H9 (cell line): ENCODE results near the gene ANAPC13. TPM values are rescaled to one million over a fixed set of nuclear protein-coding genes. Genes with fewer than 3 reads are reported as not detected.

Experiments used
- DNase-seq: peaks from one replicate; pipeline ENCODE4 v3.0.0-alpha.2; 2017
- H2AFZ ChIP-seq: one replicate; pipeline ENCODE4 v1.6.1; 2013; ENCODE audit warnings: mild to moderate bottlenecking, low read length, control low read depth, moderate library complexity
- H2AK5ac ChIP-seq: 2 replicates; pipeline ENCODE4 v1.6.1; 2013; ENCODE audit warnings: low read length, control low read depth, mixed read lengths; ENCODE audit not compliant: insufficient read length
- H2BK120ac ChIP-seq: one replicate; pipeline ENCODE4 v1.6.1; 2013; ENCODE audit warnings: low read depth, mild to moderate bottlenecking, low read length, control low read depth, inconsistent platforms; ENCODE audit not compliant: poor library complexity, severe bottlenecking
- H2BK12ac ChIP-seq: 2 replicates; pipeline ENCODE4 v1.6.1; 2013; ENCODE audit warnings: low read length, control low read depth, mixed read lengths, low read depth; ENCODE audit not compliant: insufficient read length
- H2BK15ac ChIP-seq: 2 replicates; pipeline ENCODE4 v1.6.1; 2013; ENCODE audit warnings: low read depth, low read length, control low read depth
- H2BK20ac ChIP-seq: one replicate; pipeline ENCODE4 v1.6.1; 2013; ENCODE audit warnings: low read depth, mild to moderate bottlenecking, low read length, control low read depth, inconsistent platforms; ENCODE audit not compliant: poor library complexity, severe bottlenecking
- H2BK5ac ChIP-seq: 2 replicates; pipeline ENCODE4 v1.6.1; 2013; ENCODE audit warnings: low read length, control low read depth, mixed read lengths; ENCODE audit not compliant: insufficient read length
- H3K14ac ChIP-seq: 2 replicates; pipeline ENCODE4 v1.6.1; 2013; ENCODE audit warnings: low read length, control low read depth; ENCODE audit not compliant: insufficient read depth
- H3K18ac ChIP-seq: 2 replicates; pipeline ENCODE4 v1.6.1; 2013; ENCODE audit warnings: low read depth, mild to moderate bottlenecking, mixed read lengths, low read length, control low read depth; ENCODE audit not compliant: insufficient read length
- H3K23ac ChIP-seq: 2 replicates; pipeline ENCODE4 v1.6.1; 2013; ENCODE audit warnings: low read length, control low read depth, mixed read lengths, low read depth; ENCODE audit not compliant: insufficient read length
- H3K23me2 ChIP-seq: 2 replicates; pipeline ENCODE4 v1.6.1; 2013; ENCODE audit warnings: low read depth, mild to moderate bottlenecking, mixed read lengths, low read length, control low read depth; ENCODE audit not compliant: insufficient read length, poor library complexity, severe bottlenecking
- H3K27ac ChIP-seq: 2 replicates; pipeline ENCODE4 v1.5.1; 2013; ENCODE audit warnings: low read length, control low read depth, mixed read lengths, low read depth; ENCODE audit not compliant: insufficient read length
- H3K27me3 ChIP-seq: 2 replicates; pipeline ENCODE4 v1.6.1; 2013; ENCODE audit warnings: low read length, control low read depth, inconsistent platforms; ENCODE audit not compliant: insufficient read depth
- H3K4ac ChIP-seq: 2 replicates; pipeline ENCODE4 v1.6.1; 2013; ENCODE audit warnings: low read depth, mild to moderate bottlenecking, control low read depth, inconsistent platforms, low read length, moderate library complexity
- H3K4me1 ChIP-seq: 2 replicates; pipeline ENCODE4 v1.6.1; 2013; ENCODE audit warnings: low read length, control low read depth, inconsistent platforms; ENCODE audit not compliant: insufficient read depth
- H3K4me2 ChIP-seq: 2 replicates; pipeline ENCODE4 v1.6.1; 2013; ENCODE audit warnings: low read length, control low read depth, mixed read lengths; ENCODE audit not compliant: insufficient read length, insufficient read depth
- H3K56ac ChIP-seq: 2 replicates; pipeline ENCODE4 v1.6.1; 2013; ENCODE audit warnings: low read depth, mild to moderate bottlenecking, mixed read lengths, low read length, control low read depth; ENCODE audit not compliant: insufficient read length
- H3K79me1 ChIP-seq: 2 replicates; pipeline ENCODE4 v1.6.1; 2013; ENCODE audit warnings: low read depth, mild to moderate bottlenecking, moderate library complexity, low read length, control low read depth, inconsistent platforms; ENCODE audit not compliant: insufficient read depth, poor library complexity, severe bottlenecking
- H3K79me2 ChIP-seq: 2 replicates; pipeline ENCODE4 v1.6.1; 2013; ENCODE audit warnings: low read length, control low read depth, inconsistent platforms; ENCODE audit not compliant: insufficient read depth
- H3K9ac ChIP-seq: 2 replicates; pipeline ENCODE4 v1.6.1; 2013; ENCODE audit warnings: low read length, control low read depth, mixed read lengths; ENCODE audit not compliant: insufficient read length; ENCODE audit errors: extremely low read depth
- H3K9me3 ChIP-seq: one replicate; pipeline ENCODE4 v1.6.1; 2013; ENCODE audit warnings: low read depth, low read length, inconsistent platforms; ENCODE audit not compliant: control insufficient read depth
- H3T11ph ChIP-seq: one replicate; pipeline ENCODE4 v1.6.1; 2013; ENCODE audit warnings: mild to moderate bottlenecking, low read length, control low read depth, inconsistent platforms
- H4K20me1 ChIP-seq: one replicate; pipeline ENCODE4 v1.6.1; 2013; ENCODE audit not compliant: control insufficient read depth, insufficient read length, insufficient read depth
- H4K5ac ChIP-seq: 2 replicates; pipeline ENCODE4 v1.6.1; 2013; ENCODE audit warnings: low read depth, mild to moderate bottlenecking, mixed read lengths, low read length, control low read depth; ENCODE audit not compliant: insufficient read length
- H4K8ac ChIP-seq: replicated peaks from 2 replicates; pipeline ENCODE4 v1.6.1; 2013; ENCODE audit warnings: low read length, control low read depth, mixed read lengths, low read depth; ENCODE audit not compliant: insufficient read length
- H4K91ac ChIP-seq: 2 replicates; pipeline ENCODE4 v1.6.1; 2013; ENCODE audit warnings: low read depth, mild to moderate bottlenecking, moderate library complexity, mixed read lengths, low read length, control low read depth; ENCODE audit not compliant: insufficient read length
- H3K27ac Mint-ChIP-seq, 3 experiments: 2 replicates in 2 of 3; 3 replicates in 1 of 3; pipeline ENCODE4 v1.8.0; 2020 to 2021; ENCODE audit warnings: mixed read lengths in 3 of 3, mild to moderate bottlenecking in 1 of 3, moderate library complexity in 1 of 3
- H3K27me3 Mint-ChIP-seq: 2 replicates; pipeline ENCODE4 v1.8.0; 2021; ENCODE audit warnings: low read depth, mild to moderate bottlenecking, moderate library complexity, mixed read lengths
- H3K36me3 Mint-ChIP-seq, 3 experiments: 2 replicates in 2 of 3; 3 replicates in 1 of 3; pipeline ENCODE4 v1.8.0; 2020 to 2021; ENCODE audit warnings: low read depth in 3 of 3, mixed read lengths in 3 of 3; ENCODE audit not compliant: insufficient read depth in 1 of 3
- H3K4me1 Mint-ChIP-seq, 2 experiments: 2 replicates each; pipeline ENCODE4 v1.8.0; 2020; ENCODE audit warnings: mixed read lengths in 2 of 2
- H3K4me3 Mint-ChIP-seq, 2 experiments: 2 replicates in 1 of 2; 3 replicates in 1 of 2; pipeline ENCODE4 v1.8.0; 2020 to 2021; ENCODE audit warnings: mild to moderate bottlenecking in 2 of 2, mixed read lengths in 2 of 2, moderate library complexity in 1 of 2
- H3K9me3 Mint-ChIP-seq, 2 experiments: 2 replicates in 1 of 2; 3 replicates in 1 of 2; pipeline ENCODE4 v1.8.0; 2020; ENCODE audit warnings: mild to moderate bottlenecking in 2 of 2, mixed read lengths in 2 of 2, moderate library complexity in 1 of 2
- WGBS: extraction: QIAGEN DNeasy Blood & Tissue Kit; methylation state at CpG from one replicate; pipeline ENCODE4 v1.1.7; 2013; ENCODE audit warnings: missing lambda C conversion rate, low lambda C conversion rate, mixed read lengths; ENCODE audit not compliant: insufficient read length; ENCODE audit errors: extremely low coverage; 5-methylcytosine and 5-hydroxymethylcytosine counted together
- total RNA-seq: library from RNA; stranded (reverse); gene quantifications from 2 replicates; pipeline ENCODE4 v1.2.1, GENCODE V29; 2021
- TF ChIP-seq, protein P1 (sequence below): fragments of 200-600 bp; sonication (generic); conservative IDR thresholded peaks from 3 replicates; pipeline ENCODE4 v1.8.0; 2021; ENCODE audit warnings: antibody characterized with exemption, mild to moderate bottlenecking

ANAPC13 gene
- total RNA-seq, 1 experiment from 2014 or later, result 42.8 TPM

DNA sequence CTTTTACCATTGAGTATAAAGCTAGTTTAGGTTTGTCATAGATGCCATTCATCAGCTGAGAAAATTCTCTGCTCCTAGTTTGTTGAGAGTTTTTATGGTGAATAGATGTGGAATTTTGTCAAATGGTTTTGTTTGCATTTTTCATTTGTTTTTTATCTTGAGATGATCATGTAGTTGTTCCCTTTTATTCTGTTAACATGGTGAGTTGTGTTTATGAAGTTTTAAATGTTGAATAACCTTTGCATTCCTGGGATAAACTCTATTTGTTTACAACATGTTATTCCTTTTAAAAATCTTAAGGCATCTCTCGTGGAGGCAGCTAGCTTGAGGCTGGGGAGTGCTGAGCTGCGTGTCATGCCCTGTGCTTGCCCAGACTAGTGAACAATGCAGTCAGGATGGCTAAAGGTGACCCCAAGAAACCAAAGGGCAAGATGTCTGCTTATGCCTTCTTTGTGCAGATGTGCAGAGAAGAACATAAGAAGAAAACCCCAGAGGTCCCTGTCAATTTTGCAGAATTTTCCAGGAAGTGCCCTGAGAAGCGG is 48.5 kb downstream of the ANAPC13 start:
- DNase-seq, result no peak
- H3K4me1 Mint-ChIP-seq, result peaks cover 5 to 7% of the 10 kb centered on the region in 2 experiments; a peak in 3 of 4 replicates
- no peaks in the 10 kb centered on the region for H3K27me3 ChIP-seq
- TF ChIP-seq, protein P1, sequence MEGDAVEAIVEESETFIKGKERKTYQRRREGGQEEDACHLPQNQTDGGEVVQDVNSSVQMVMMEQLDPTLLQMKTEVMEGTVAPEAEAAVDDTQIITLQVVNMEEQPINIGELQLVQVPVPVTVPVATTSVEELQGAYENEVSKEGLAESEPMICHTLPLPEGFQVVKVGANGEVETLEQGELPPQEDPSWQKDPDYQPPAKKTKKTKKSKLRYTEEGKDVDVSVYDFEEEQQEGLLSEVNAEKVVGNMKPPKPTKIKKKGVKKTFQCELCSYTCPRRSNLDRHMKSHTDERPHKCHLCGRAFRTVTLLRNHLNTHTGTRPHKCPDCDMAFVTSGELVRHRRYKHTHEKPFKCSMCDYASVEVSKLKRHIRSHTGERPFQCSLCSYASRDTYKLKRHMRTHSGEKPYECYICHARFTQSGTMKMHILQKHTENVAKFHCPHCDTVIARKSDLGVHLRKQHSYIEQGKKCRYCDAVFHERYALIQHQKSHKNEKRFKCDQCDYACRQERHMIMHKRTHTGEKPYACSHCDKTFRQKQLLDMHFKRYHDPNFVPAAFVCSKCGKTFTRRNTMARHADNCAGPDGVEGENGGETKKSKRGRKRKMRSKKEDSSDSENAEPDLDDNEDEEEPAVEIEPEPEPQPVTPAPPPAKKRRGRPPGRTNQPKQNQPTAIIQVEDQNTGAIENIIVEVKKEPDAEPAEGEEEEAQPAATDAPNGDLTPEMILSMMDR, result no peak
- H2BK5ac ChIP-seq, result no peak overlapping the region
- H3K4ac ChIP-seq, result no peak overlapping the region
- H3K27ac Mint-ChIP-seq, result no peak overlapping the region
- H4K8ac ChIP-seq, result no peak overlapping the region
- H2BK20ac ChIP-seq, result no peak overlapping the region
- H2AK5ac ChIP-seq, result no peak overlapping the region
- no CpG with 5 or more reads among the region's 3 CpGs for WGBS
- no peak overlapping the region for H3T11ph ChIP-seq
- no peak overlapping the region for H3K23ac ChIP-seq
- H3K18ac ChIP-seq, result no peak overlapping the region
- no peak overlapping the region for H3K9ac ChIP-seq
- no peaks in the 10 kb centered on the region for H3K23me2 ChIP-seq
- H3K79me1 ChIP-seq, result no peaks in the 10 kb centered on the region
- no peak overlapping the region for H2BK12ac ChIP-seq
- peaks cover 9% of the 10 kb centered on the region for H3K27me3 Mint-ChIP-seq
- H3K4me2 ChIP-seq, result no peak overlapping the region
- H3K56ac ChIP-seq, result no peak overlapping the region
- H3K14ac ChIP-seq, result no peak overlapping the region
- no peaks in the 10 kb centered on the region; a peak in 2 of 5 replicates for H3K9me3 Mint-ChIP-seq
- H4K5ac ChIP-seq, result no peak overlapping the region
- H3K4me1 ChIP-seq, result 0 out of 2 replicates have a peak, but pooled peaks cover 2% of the 10 kb centered on the region
- H4K20me1 ChIP-seq, result no peaks in the 10 kb centered on the region
- H4K91ac ChIP-seq, result no peak overlapping the region
- no peaks in the 10 kb centered on the region for H3K9me3 ChIP-seq
- H3K79me2 ChIP-seq, result no peaks in the 10 kb centered on the region
- H3K36me3 Mint-ChIP-seq, result no peaks in the 10 kb centered on the region
- H3K4me3 Mint-ChIP-seq, result no peak overlapping the region
- H2BK15ac ChIP-seq, result no peak overlapping the region
- H3K27ac ChIP-seq, result no peak overlapping the region
- no peak overlapping the region for H2BK120ac ChIP-seq
- no peak overlapping the region for H2AFZ ChIP-seq
